Suppressor macrophage treated with lipopolysaccharide for 1 hour (primary cell): ENCODE measurements around the gene GRIK3.

ENCODE experiments used
- DNase-seq, 3 donors: peaks; one replicate each; pipeline ENCODE4 v3.0.0-alpha.2; 2020 to 2022

Gene GRIK3

DNA sequence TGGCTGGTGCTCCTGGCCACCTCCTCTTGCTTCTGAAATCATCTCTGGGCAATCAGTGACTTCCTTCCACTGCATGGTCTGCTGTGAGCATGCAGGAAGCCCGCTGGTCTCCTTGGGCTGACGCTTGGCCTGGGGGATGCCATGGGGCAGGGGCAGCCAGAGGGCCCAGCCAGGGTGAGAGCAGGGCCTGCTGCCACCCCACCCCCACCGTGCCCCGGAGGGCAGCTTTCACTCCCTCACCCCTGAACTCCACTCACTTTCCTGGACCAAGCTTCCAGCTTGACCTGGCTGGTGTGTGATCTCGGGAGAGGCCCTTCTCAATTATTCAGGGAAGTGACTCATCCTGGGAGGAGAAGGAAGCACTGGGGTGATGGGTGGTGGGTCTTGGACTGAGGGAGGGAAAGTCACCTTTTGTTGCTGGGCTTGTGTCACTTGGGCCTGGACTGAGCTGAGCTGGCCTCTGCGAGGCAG lies 281.4 kb downstream of the GRIK3 start:
- DNase-seq = peak in 1 of 3 donors; percentile 14

DNA sequence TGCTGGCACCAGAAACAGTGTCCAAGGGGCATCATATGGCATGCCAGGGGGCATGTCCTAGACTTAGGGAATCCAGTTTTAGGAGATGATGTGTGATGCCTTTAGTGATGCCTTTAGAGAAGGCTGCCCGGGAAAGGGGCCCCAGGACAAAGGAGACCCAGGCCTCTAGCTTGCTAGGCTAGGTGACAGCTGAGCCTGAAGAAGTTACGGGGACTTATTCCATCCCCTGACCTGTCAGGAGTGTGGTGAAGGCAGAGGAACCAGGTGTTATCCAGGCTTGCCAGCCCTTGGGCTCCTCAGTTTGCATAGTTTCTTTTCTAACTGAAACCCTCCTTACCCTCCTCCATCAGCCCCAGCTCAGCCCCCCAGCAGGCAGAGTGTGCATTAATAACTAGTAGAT lies 281.9 kb downstream of the GRIK3 start:
- DNase-seq = no peak

DNA sequence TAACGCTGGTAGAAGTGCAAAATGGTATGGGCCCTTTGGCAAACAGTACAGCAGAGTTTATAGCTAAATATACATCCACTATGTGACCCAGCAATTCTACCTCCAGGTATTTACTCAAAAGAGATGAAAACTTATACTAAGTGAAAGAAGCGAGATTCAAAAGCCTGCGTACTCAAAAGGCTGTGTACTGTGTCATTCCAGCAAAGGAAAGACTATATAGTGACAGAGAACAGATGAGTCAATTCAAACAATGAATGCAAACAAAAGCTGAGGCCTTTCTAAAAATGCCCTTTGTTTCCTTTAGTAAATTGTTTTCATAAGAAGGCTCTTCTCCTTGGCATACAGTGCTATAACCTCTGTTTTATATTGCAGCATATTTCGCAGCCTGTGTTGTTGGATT lies 282.8 kb downstream of the GRIK3 start:
- DNase-seq = no peak

DNA sequence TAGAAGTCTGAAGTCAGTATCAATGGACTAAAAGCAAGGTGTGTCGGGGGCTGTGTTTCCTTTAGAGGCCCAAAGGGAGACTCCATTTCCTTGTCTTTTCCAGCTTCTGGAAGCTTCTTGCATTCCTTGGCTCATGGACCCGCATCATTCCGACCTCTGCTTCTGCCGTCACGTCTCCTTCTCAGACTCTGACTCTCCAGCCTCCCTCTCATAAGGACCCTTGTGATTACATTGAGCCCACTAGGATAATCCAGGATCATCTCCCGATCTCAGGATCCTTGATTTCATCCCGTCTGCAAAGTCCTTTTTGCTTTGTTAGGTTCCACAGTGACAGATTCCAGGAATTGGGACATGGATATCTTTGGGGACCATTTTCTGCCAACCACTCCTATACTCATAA lies 285.8 kb downstream of the GRIK3 start:
- DNase-seq = no peak
